ENCODE measurements around the gene GALP. TPM values are rescaled to one million over a fixed set of nuclear protein-coding genes. Genes with fewer than 3 reads are reported as not detected.
"Not testable (repeated sequence)": the region's sequence is repeated elsewhere in the genome, so short reads cannot be mapped to it uniquely, and the experiment has no call there.

Gene GALP
- total RNA-seq, 1 donor from 2014 or later = not detected

GRCh38 chr19:56174086-56174485 lies 1.7 kb upstream of the GALP start:
- no peaks in the 10 kb centered on the region for H3K36me3 Mint-ChIP-seq (ENCODE audit: low read depth, unreplicated experiment)
- no peaks in the 10 kb centered on the region for H3K27me3 ChIP-seq (ENCODE audit: insufficient read depth, low read length)
- FAIRE-seq (no peak), DNase-seq (ENCODE audit: low read depth) (no peak)
- H3K4me3 Mint-ChIP-seq (ENCODE audit: unreplicated experiment) = no peak overlapping the region
- H3K4me2 ChIP-seq (ENCODE audit: low read length) = no peak overlapping the region
- no peaks in the 10 kb centered on the region for H3K4me1 ChIP-seq (ENCODE audit: insufficient read depth, low read length)
- H3K27ac Mint-ChIP-seq (ENCODE audit: unreplicated experiment) = no peak overlapping the region
- H3K9me3 Mint-ChIP-seq (ENCODE audit: unreplicated experiment) = no peaks in the 10 kb centered on the region
- no peaks in the 10 kb centered on the region for H4K20me1 ChIP-seq (ENCODE audit: insufficient read depth, low read length)
- no peaks in the 10 kb centered on the region for H3K36me3 ChIP-seq (ENCODE audit: insufficient read depth, low read length)
- no peak overlapping the region for H2AFZ ChIP-seq (ENCODE audit: low read depth, low read length)
- no peak overlapping the region for H3K4me3 ChIP-seq (ENCODE audit: insufficient read depth, low read depth, low read length)
- H3K27ac ChIP-seq (ENCODE audit: low read depth, low read length) = no peak overlapping the region
- peaks cover 5% of the 10 kb centered on the region for H3K4me1 Mint-ChIP-seq (ENCODE audit: low read depth, unreplicated experiment)
- H3K79me2 ChIP-seq (ENCODE audit: insufficient read depth, low read length) = no peaks in the 10 kb centered on the region
- TF ChIP-seq CTCF (IDR thresholded peaks at IDR 0.05; ENCODE audit: insufficient read depth, low read depth, low read length) = no peak
- TF ChIP-seq EZH2 (IDR thresholded peaks at IDR 0.05; ENCODE audit: insufficient read depth, low read length) = no peak
- H3K9me3 ChIP-seq (ENCODE audit: insufficient read depth, low read depth, low read length) = no peaks in the 10 kb centered on the region
- H3K9ac ChIP-seq (ENCODE audit: low read length) = no peak overlapping the region
- peaks cover 14% of the 10 kb centered on the region for H3K27me3 Mint-ChIP-seq (ENCODE audit: low read depth, unreplicated experiment)

- no peak for TF ChIP-seq EZH2 (IDR thresholded peaks at IDR 0.05; ENCODE audit: insufficient read depth, low read length)
- no peak for TF ChIP-seq CTCF (IDR thresholded peaks at IDR 0.05; ENCODE audit: insufficient read depth, low read depth, low read length)
- no peak overlapping the region for H3K4me3 Mint-ChIP-seq (ENCODE audit: unreplicated experiment)
- peaks cover 5% of the 10 kb centered on the region for H3K4me1 Mint-ChIP-seq (ENCODE audit: low read depth, unreplicated experiment)
- no peak overlapping the region for H3K4me2 ChIP-seq (ENCODE audit: low read length)
- H3K36me3 Mint-ChIP-seq (ENCODE audit: low read depth, unreplicated experiment) = no peaks in the 10 kb centered on the region
- no peaks in the 10 kb centered on the region for H3K9me3 ChIP-seq (ENCODE audit: insufficient read depth, low read depth, low read length)
- DNase-seq (ENCODE audit: low read depth) (no peak), FAIRE-seq (no peak)
- peaks cover 14% of the 10 kb centered on the region for H3K27me3 Mint-ChIP-seq (ENCODE audit: low read depth, unreplicated experiment)
- H3K9me3 Mint-ChIP-seq (ENCODE audit: unreplicated experiment) = no peaks in the 10 kb centered on the region
- no peak overlapping the region for H3K27ac Mint-ChIP-seq (ENCODE audit: unreplicated experiment)
- H3K27ac ChIP-seq (ENCODE audit: low read depth, low read length) = no peak overlapping the region
- H3K9ac ChIP-seq (ENCODE audit: low read length) = no peak overlapping the region
- H4K20me1 ChIP-seq (ENCODE audit: insufficient read depth, low read length) = no peaks in the 10 kb centered on the region
- H2AFZ ChIP-seq (ENCODE audit: low read depth, low read length) = no peak overlapping the region
- no peaks in the 10 kb centered on the region for H3K79me2 ChIP-seq (ENCODE audit: insufficient read depth, low read length)
- H3K36me3 ChIP-seq (ENCODE audit: insufficient read depth, low read length) = no peaks in the 10 kb centered on the region
- no peaks in the 10 kb centered on the region for H3K4me1 ChIP-seq (ENCODE audit: insufficient read depth, low read length)
- H3K27me3 ChIP-seq (ENCODE audit: insufficient read depth, low read length) = no peaks in the 10 kb centered on the region
- no peak overlapping the region for H3K4me3 ChIP-seq (ENCODE audit: insufficient read depth, low read depth, low read length)
Measured at GRCh38 chr19:56174550-56174949, 1.3 kb upstream of the GALP start.

DNA sequence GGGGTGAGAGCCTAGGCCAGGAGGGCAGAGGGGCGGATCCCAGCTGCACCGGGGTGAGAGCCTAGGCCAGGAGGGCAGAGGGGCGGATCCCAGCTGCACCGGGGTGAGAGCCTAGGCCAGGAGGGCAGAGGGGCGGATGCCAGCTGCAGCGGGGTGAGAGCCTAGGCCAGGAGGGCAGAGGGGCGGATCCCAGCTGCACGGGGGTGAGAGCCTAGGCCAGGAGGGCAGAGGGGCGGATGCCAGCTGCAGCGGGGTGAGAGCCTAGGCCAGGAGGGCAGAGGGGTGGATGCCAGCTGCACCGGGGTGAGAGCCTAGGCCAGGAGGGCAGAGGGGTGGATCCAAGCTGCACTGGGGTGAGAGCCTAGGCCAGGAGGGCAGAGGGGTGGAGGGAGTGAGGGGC lies 502 bp downstream of the GALP start:
- not testable (repeated sequence) for H3K4me3 Mint-ChIP-seq (ENCODE audit: unreplicated experiment); FAIRE-seq; H3K27ac Mint-ChIP-seq (ENCODE audit: unreplicated experiment); H3K4me1 ChIP-seq (ENCODE audit: insufficient read depth, low read length); H4K20me1 ChIP-seq (ENCODE audit: insufficient read depth, low read length); H3K9ac ChIP-seq (ENCODE audit: low read length); H3K27ac ChIP-seq (ENCODE audit: low read depth, low read length); H3K36me3 ChIP-seq (ENCODE audit: insufficient read depth, low read length); H3K79me2 ChIP-seq (ENCODE audit: insufficient read depth, low read length); H3K27me3 ChIP-seq (ENCODE audit: insufficient read depth, low read length); H2AFZ ChIP-seq (ENCODE audit: low read depth, low read length); H3K4me2 ChIP-seq (ENCODE audit: low read length); H3K9me3 Mint-ChIP-seq (ENCODE audit: unreplicated experiment); H3K9me3 ChIP-seq (ENCODE audit: insufficient read depth, low read depth, low read length); H3K4me1 Mint-ChIP-seq (ENCODE audit: low read depth, unreplicated experiment); H3K4me3 ChIP-seq (ENCODE audit: insufficient read depth, low read depth, low read length); H3K36me3 Mint-ChIP-seq (ENCODE audit: low read depth, unreplicated experiment); DNase-seq (ENCODE audit: low read depth)
- peaks cover 21% of the 10 kb centered on the region for H3K27me3 Mint-ChIP-seq (ENCODE audit: low read depth, unreplicated experiment)
